Uterus (tissue), 4 donors: ENCODE data around the gene MSH3. TPM values are rescaled to one million over a fixed set of nuclear protein-coding genes. Genes with fewer than 3 reads are reported as not detected.
"Not testable (repeated sequence)": the region's sequence is repeated elsewhere in the genome, so short reads cannot be mapped to it uniquely, and the experiment has no call there.

Experiments
- DNase-seq, 2 donors: peaks; one replicate each; pipeline ENCODE4 v3.0.0-alpha.2; 2019 to 2020
- H3K27ac ChIP-seq, 2 donors: fragments of 200-600 bp; sonication (generic); 1 replicate in 1 of 2; 2 replicates in 1 of 2; pipeline ENCODE4 v1.5.1; 2016 to 2018
- H3K27me3 ChIP-seq, 2 donors: fragments of 200-600 bp; sonication (generic); one replicate each; pipeline ENCODE4 v1.5.1; 2018 to 2019; ENCODE audit warnings: control low read depth in 1 of 2
- H3K36me3 ChIP-seq, 2 donors: fragments of 200-600 bp; sonication (generic); one replicate each; pipeline ENCODE4 v1.5.1; 2019; ENCODE audit warnings: control low read depth in 1 of 2
- H3K4me1 ChIP-seq, 2 donors: fragments of 200-600 bp; sonication (generic); one replicate each; pipeline ENCODE4 v1.5.1; 2018 to 2019; ENCODE audit warnings: control low read depth in 1 of 2
- H3K4me3 ChIP-seq, 2 donors: fragments of 200-600 bp; sonication (generic); 1 replicate in 1 of 2; 2 replicates in 1 of 2; pipeline ENCODE4 v1.5.1; 2018 to 2019; ENCODE audit warnings: mild to moderate bottlenecking in 1 of 2
- H3K9me3 ChIP-seq, 2 donors: fragments of 200-600 bp; sonication (generic); one replicate each; pipeline ENCODE4 v1.5.1; 2019; ENCODE audit warnings: control low read depth in 1 of 2
- CTCF ChIP-seq, 4 experiments: fragments of 200-600 bp in 2 of 4; fragments of 450-650 bp in 2 of 4; sonication (generic) in 2 of 4; IDR thresholded peaks; one replicate each; pipeline ENCODE4 v1.5.1; 2016 to 2019; ENCODE audit warnings: antibody characterized with exemption in 4 of 4, mild to moderate bottlenecking in 2 of 4, moderate library complexity in 1 of 4
- POLR2A ChIP-seq, 2 donors: fragments of 450-650 bp; IDR thresholded peaks; one replicate each; pipeline ENCODE4 v1.6.1; 2016; ENCODE audit warnings: antibody characterized with exemption in 2 of 2, mild to moderate bottlenecking in 1 of 2, moderate library complexity in 1 of 2
- intact Hi-C: fragments of 100-400 bp; cut with DNase I; formaldehyde crosslinking; loops from one replicate; pipeline ENCODE4 v1.15.1; 2023; ENCODE audit warnings: low total_unique reads
- total RNA-seq, 4 donors: library from RNA; depleted of rRNA in 3 of 4; stranded (reverse); fragments of >200 nt in 3 of 4; gene quantifications; one replicate each; pipeline versions ENCODE4 v1.1.0 to v1.2.4, GENCODE V29; 2014 to 2023
- donor health status: DM: yes; HTN: yes; CAD: no.

The MSH3 gene
- total RNA-seq, 4 donors from 2014 or later: 6.4 to 34.3 (median 16.3) TPM

DNA sequence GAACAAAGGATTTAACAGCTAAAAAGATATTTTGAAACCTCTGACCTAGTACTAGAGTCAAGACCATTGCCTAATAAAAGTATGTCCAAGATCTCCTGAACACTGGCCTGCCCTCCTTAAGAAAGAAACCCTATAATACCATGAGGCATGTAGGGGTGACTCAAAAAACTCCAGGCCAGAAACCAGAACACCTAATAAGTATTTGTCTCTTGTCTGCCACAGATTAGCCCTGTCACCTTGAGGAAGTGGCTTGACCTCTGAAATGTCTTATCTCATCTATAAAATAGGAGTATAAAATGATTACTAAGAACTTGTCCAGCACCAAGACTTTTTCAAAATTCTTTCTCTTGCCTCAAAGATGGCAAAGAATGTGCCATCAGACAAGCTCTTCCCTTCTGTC is 180.3 kb downstream of the MSH3 start:
- Histone ChIP-seq H3K4me3 (no peak overlapping the region), H3K36me3 (no peaks in the 10 kb centered on the region), H3K27me3 (no peaks in the 10 kb centered on the region), H3K27ac (no peak overlapping the region), H3K4me1 (no peaks in the 10 kb centered on the region), H3K9me3 (no peaks in the 10 kb centered on the region)
- no peak for TF ChIP-seq CTCF (IDR thresholded peaks at IDR 0.05)
- TF ChIP-seq POLR2A (IDR thresholded peaks at IDR 0.05): no peak
- intact Hi-C loops: no loop called here
- no peak for DNase-seq

DNA sequence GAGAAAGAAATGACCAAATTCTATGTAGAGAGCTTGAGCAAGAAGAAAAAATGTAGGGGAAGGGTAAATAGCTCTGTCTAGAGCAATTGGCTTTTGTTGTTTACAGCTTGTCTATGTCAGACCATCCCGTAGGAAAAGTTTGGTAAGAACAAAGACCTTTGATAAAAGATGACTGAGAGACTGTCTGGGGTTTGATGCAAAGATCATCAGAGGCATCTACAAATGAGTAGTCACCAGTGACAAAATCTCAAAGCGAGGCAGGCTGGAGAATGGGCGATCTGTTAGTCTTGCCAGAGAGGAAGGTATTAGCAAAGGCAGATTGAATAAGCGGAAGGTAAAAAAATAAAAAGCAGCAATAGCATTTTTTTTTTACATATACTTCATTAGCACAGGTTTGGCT is 180.7 kb downstream of the MSH3 start:
- Histone ChIP-seq H3K27ac (no peak overlapping the region), H3K9me3 (no peaks in the 10 kb centered on the region), H3K4me3 (no peak overlapping the region), H3K4me1 (no peaks in the 10 kb centered on the region), H3K36me3 (no peaks in the 10 kb centered on the region), H3K27me3 (no peaks in the 10 kb centered on the region)
- no peak for TF ChIP-seq CTCF (IDR thresholded peaks at IDR 0.05)
- TF ChIP-seq POLR2A (IDR thresholded peaks at IDR 0.05): no peak
- DNase-seq: no peak
- intact Hi-C loops: no loop called here

DNA sequence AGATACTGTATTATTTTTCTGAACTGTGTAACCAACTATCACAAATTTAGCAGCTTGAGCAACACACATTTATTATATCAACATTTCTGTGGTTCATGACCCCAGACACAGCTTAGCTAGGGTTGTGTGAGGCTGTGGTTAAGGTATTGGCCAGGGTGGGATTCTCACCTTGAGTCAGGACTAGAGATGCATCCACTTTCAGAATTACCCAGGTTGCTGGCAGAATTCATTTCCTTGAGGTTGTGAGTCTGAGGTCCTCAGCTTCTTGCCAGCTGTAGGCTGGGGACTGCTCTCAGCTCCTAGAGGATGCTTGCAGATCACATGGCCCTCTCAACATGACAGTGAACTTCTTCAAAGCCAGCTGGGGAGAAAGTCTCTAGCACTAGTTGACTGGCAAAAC is 183.2 kb downstream of the MSH3 start:
- H3K9me3 ChIP-seq: no peaks in the 10 kb centered on the region
- DNase-seq: no peak
- intact Hi-C loops: no loop called here
- H3K4me3 ChIP-seq: no peak overlapping the region
- no peaks in the 10 kb centered on the region for H3K27me3 ChIP-seq
- H3K4me1 ChIP-seq: no peaks in the 10 kb centered on the region
- H3K27ac ChIP-seq: no peak overlapping the region
- TF ChIP-seq CTCF (IDR thresholded peaks at IDR 0.05) (no peak), POLR2A (IDR thresholded peaks at IDR 0.05) (no peak)
- no peaks in the 10 kb centered on the region for H3K36me3 ChIP-seq

GRCh38 chr5:80841026-80841797 is 186.8 kb downstream of the MSH3 start:
- intact Hi-C loops, H3K27me3 ChIP-seq, H3K27ac ChIP-seq, DNase-seq, H3K9me3 ChIP-seq, H3K4me3 ChIP-seq, H3K4me1 ChIP-seq, H3K36me3 ChIP-seq: not testable (repeated sequence)

DNA sequence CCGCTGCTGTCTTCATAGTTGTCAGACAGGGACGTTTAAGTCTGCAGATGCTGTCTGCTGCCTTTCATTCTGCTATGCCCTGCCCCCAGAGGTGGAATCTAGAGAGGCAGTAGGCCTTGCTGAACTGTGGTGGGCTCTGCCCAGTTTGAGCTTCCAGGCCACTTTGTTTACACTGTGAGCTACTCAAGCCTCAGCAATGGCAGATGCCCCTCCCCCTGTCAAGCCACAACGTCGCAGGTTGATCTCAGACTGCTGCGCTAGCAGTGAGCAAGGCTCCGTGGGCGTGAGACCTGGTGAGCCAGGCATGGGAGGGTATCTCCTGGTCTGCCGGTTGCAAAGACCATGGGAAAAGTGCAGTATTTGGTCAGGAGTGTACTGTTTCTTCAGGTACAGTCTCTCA is 192.0 kb downstream of the MSH3 start:
- H3K36me3 ChIP-seq, H3K27me3 ChIP-seq, H3K4me3 ChIP-seq, intact Hi-C loops, H3K4me1 ChIP-seq, DNase-seq, H3K27ac ChIP-seq, H3K9me3 ChIP-seq: not testable (repeated sequence)

- intact Hi-C loops, H3K9me3 ChIP-seq, H3K36me3 ChIP-seq, H3K4me3 ChIP-seq, DNase-seq, H3K27me3 ChIP-seq, H3K27ac ChIP-seq, H3K4me1 ChIP-seq: not testable (repeated sequence)
Observed at GRCh38 chr5:80850168-80850567, 195.7 kb downstream of the MSH3 start.
